Adrenal gland (tissue), 5 donors: ENCODE measurements around the gene THBS2.

Experiments used
- CTCF ChIP-seq, 6 experiments: fragments of 450-650 bp in 4 of 6; fragments of 200-600 bp in 2 of 6; sonication (generic) in 1 of 6; IDR thresholded peaks; 1 replicate in 5 of 6; 2 replicates in 1 of 6; pipeline versions ENCODE4 v1.5.1 to v1.8.0; 2016 to 2021; ENCODE audit warnings: antibody characterized with exemption in 6 of 6, mild to moderate bottlenecking in 2 of 6, moderate library complexity in 1 of 6
- POLR2A ChIP-seq, 2 donors: fragments of 450-650 bp; IDR thresholded peaks; one replicate each; pipeline ENCODE4 v1.6.1; 2017; ENCODE audit warnings: antibody characterized with exemption in 2 of 2, mild to moderate bottlenecking in 2 of 2, moderate library complexity in 1 of 2
- donor health status: DM: no; HTN: no; CAD: no.

- TF ChIP-seq CTCF (IDR thresholded peaks at IDR 0.05) (no peak), POLR2A (IDR thresholded peaks at IDR 0.05) (no peak)
These were observed 49.1 kb upstream of the THBS2 start for GRCh38 chr6:169302716-169303115.
